A549 (cell line): ENCODE measurements around the gene CCDC154.

ENCODE experiments used
- CBX2 ChIP-seq: fragments of 200-600 bp; sonication (generic); IDR thresholded peaks from 2 replicates; pipeline ENCODE4 v1.6.1; 2016; ENCODE audit warnings: low read depth, mild to moderate bottlenecking, borderline replicate concordance
- JUN ChIP-seq, 2 experiments: fragments of >200 bp; sonication (Bioruptor Twin); formaldehyde crosslinking; IDR thresholded peaks; 2 replicates in 1 of 2; 3 replicates in 1 of 2; pipeline ENCODE4 v1.6.1; 2016 to 2017
- KDM1A ChIP-seq: fragments of 200-600 bp; sonication (generic); IDR thresholded peaks from 2 replicates; pipeline ENCODE4 v1.6.1; 2016; ENCODE audit warnings: low read depth, mild to moderate bottlenecking
- MYC ChIP-seq: IDR thresholded peaks from 2 replicates; pipeline ENCODE4 v1.6.1; 2012; ENCODE audit warnings: mild to moderate bottlenecking, inconsistent platforms, low read length, improper control_type of control experiment, borderline replicate concordance
- PBX3 ChIP-seq: IDR thresholded peaks from 2 replicates; pipeline ENCODE4 v1.6.1; 2012
- POLR2A ChIP-seq: IDR thresholded peaks from 2 replicates; pipeline ENCODE4 v1.6.1; 2012; ENCODE audit warnings: mild to moderate bottlenecking, low read length
- RAD21 ChIP-seq, 2 experiments: fragments of >200 bp in 1 of 2; sonication (Bioruptor Twin) in 1 of 2; formaldehyde crosslinking in 1 of 2; IDR thresholded peaks in 1 of 2; conservative IDR thresholded peaks in 1 of 2; 2 replicates in 1 of 2; 3 replicates in 1 of 2; pipeline ENCODE4 v1.6.1; 2012 to 2018; ENCODE audit warnings: inconsistent platforms in 1 of 2
- RNF2 ChIP-seq: fragments of 200-600 bp; sonication (generic); IDR thresholded peaks from 2 replicates; pipeline ENCODE4 v1.6.1; 2016; ENCODE audit warnings: low read depth, mild to moderate bottlenecking, antibody characterized with exemption, moderate library complexity, borderline replicate concordance
- USF2 ChIP-seq: fragments of 450-650 bp; IDR thresholded peaks from 2 replicates; pipeline ENCODE4 v1.6.1; 2014; ENCODE audit warnings: antibody characterized with exemption
- ZFP36 ChIP-seq: fragments of 450-650 bp; IDR thresholded peaks from 2 replicates; pipeline ENCODE4 v1.6.1; 2014; ENCODE audit warnings: borderline replicate concordance; ENCODE audit not compliant: partially characterized antibody
- ZSCAN20 ChIP-seq: fragments of 250-450 bp; sonication (Bioruptor Pico); IDR thresholded peaks from 2 replicates; pipeline ENCODE4 v1.8.0; 2022; ENCODE audit warnings: mild to moderate bottlenecking, moderate library complexity
- TF ChIP-seq, protein P1 (sequence below): fragments of >200 bp; sonication (Bioruptor Twin); formaldehyde crosslinking; IDR thresholded peaks from 3 replicates; pipeline ENCODE4 v1.5.1; 2016

DNA sequence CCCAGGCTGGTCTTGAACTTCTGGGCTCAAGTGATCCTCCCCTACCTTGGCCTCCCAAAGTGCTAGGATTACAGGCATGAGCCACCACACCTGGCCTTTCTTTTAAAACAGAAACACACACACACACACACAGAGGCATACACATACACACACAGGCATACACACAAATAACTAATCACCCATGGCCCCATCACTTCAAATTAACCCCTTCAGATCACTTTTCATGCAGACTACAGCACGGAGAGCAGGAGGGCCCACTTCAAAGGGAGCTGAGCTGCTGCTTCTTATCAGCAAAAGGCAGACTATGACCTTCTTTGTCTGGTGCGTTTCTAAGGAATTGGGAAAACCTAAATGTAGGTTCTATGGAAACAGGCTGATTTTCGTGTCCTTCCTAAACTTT, 28.6 kb upstream of the CCDC154 start:
- TF ChIP-seq PBX3, result no peak
- TF ChIP-seq, protein P1, sequence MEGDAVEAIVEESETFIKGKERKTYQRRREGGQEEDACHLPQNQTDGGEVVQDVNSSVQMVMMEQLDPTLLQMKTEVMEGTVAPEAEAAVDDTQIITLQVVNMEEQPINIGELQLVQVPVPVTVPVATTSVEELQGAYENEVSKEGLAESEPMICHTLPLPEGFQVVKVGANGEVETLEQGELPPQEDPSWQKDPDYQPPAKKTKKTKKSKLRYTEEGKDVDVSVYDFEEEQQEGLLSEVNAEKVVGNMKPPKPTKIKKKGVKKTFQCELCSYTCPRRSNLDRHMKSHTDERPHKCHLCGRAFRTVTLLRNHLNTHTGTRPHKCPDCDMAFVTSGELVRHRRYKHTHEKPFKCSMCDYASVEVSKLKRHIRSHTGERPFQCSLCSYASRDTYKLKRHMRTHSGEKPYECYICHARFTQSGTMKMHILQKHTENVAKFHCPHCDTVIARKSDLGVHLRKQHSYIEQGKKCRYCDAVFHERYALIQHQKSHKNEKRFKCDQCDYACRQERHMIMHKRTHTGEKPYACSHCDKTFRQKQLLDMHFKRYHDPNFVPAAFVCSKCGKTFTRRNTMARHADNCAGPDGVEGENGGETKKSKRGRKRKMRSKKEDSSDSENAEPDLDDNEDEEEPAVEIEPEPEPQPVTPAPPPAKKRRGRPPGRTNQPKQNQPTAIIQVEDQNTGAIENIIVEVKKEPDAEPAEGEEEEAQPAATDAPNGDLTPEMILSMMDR, result no peak
- TF ChIP-seq RAD21 (conservative IDR thresholded peaks at IDR 0.05 in 1 of 2, IDR thresholded peaks at IDR 0.05 in 1 of 2), result no peak
- TF ChIP-seq ZSCAN20 (CRISPR knock-in tag), result no peak
- no peak for TF ChIP-seq ZFP36
- TF ChIP-seq CBX2, result no peak
- no peak for TF ChIP-seq RNF2
- no peak for TF ChIP-seq MYC
- no peak for TF ChIP-seq USF2
- TF ChIP-seq POLR2A, result no peak
- no peak for TF ChIP-seq KDM1A
- TF ChIP-seq JUN (IDR thresholded peaks at IDR 0.05), result no peak
